HepG2 (cell line): ENCODE measurements around the gene ARIH2. TPM values are rescaled to one million over a fixed set of nuclear protein-coding genes. Genes with fewer than 3 reads are reported as not detected.
A peak's percentile ranks its signal among the peaks of the same experiment; 100 is the strongest.

Experiments used
- BATF2 ChIP-seq: sonication (generic); formaldehyde crosslinking; IDR thresholded peaks from 2 replicates; pipeline ENCODE4 v1.8.0; 2022; ENCODE audit warnings: mild to moderate bottlenecking, missing genetic modification reagents, moderate library complexity
- FOXA1 ChIP-seq, 2 experiments: fragments of 450-650 bp in 1 of 2; sonication (generic) in 1 of 2; formaldehyde crosslinking in 1 of 2; IDR thresholded peaks; 2 replicates each; pipeline versions ENCODE4 v1.4.0 to v1.6.1; 2016 to 2020; ENCODE audit warnings: missing genetic modification reagents in 1 of 2
- GATA4 ChIP-seq: sonication (generic); IDR thresholded peaks from 2 replicates; pipeline ENCODE4 v1.6.1; 2016; ENCODE audit warnings: antibody characterized with exemption, low read depth, borderline replicate concordance
- KDM2A ChIP-seq: sonication (generic); formaldehyde crosslinking; IDR thresholded peaks from 2 replicates; pipeline ENCODE4 v1.4.0; 2020; ENCODE audit warnings: low read depth, missing genetic modification reagents, borderline replicate concordance
- MBD4 ChIP-seq: IDR thresholded peaks from 2 replicates; pipeline ENCODE4 v1.6.1; 2012; ENCODE audit warnings: low read length, inconsistent platforms, borderline replicate concordance
- MLLT10 ChIP-seq: sonication (generic); formaldehyde crosslinking; IDR thresholded peaks from 2 replicates; pipeline ENCODE4 v1.4.0; 2020; ENCODE audit warnings: missing genetic modification reagents
- MTF1 ChIP-seq: sonication (generic); formaldehyde crosslinking; IDR thresholded peaks from 2 replicates; pipeline ENCODE4 v1.5.0; 2020; ENCODE audit warnings: missing genetic modification reagents
- MZF1 ChIP-seq: sonication (generic); formaldehyde crosslinking; IDR thresholded peaks from 2 replicates; pipeline ENCODE4 v1.8.1; 2023; ENCODE audit warnings: mild to moderate bottlenecking, missing genetic modification reagents, borderline replicate concordance
- NFAT5 ChIP-seq: sonication (generic); formaldehyde crosslinking; IDR thresholded peaks from 2 replicates; pipeline ENCODE4 v1.4.0; 2020; ENCODE audit warnings: missing genetic modification reagents
- NFRKB ChIP-seq: fragments of 450-650 bp; IDR thresholded peaks from 2 replicates; pipeline ENCODE4 v1.6.1; 2017
- POLR2G ChIP-seq: fragments of 200-400 bp; formaldehyde crosslinking; IDR thresholded peaks from 2 replicates; pipeline ENCODE4 v1.6.1; 2018; ENCODE audit warnings: mild to moderate bottlenecking, low read depth, low read length, moderate library complexity
- RXRA ChIP-seq: sonication (generic); formaldehyde crosslinking; IDR thresholded peaks from 2 replicates; pipeline ENCODE4 v1.5.1; 2020; ENCODE audit warnings: missing genetic modification reagents
- SMC3 ChIP-seq: IDR thresholded peaks from 2 replicates; pipeline ENCODE4 v1.6.1; 2011; ENCODE audit warnings: low read length, improper control_type of control experiment
- TARDBP ChIP-seq: sonication (generic); formaldehyde crosslinking; IDR thresholded peaks from 2 replicates; pipeline ENCODE4 v1.8.0; 2022; ENCODE audit warnings: mild to moderate bottlenecking, missing genetic modification reagents
- ZBTB37 ChIP-seq: sonication (generic); formaldehyde crosslinking; IDR thresholded peaks from 2 replicates; pipeline ENCODE4 v1.4.0; 2020; ENCODE audit warnings: mild to moderate bottlenecking, missing genetic modification reagents
- ZBTB7B ChIP-seq: sonication (generic); formaldehyde crosslinking; IDR thresholded peaks from 2 replicates; pipeline ENCODE4 v1.4.0; 2020; ENCODE audit warnings: missing genetic modification reagents
- ZFAT ChIP-seq: sonication (generic); formaldehyde crosslinking; conservative IDR thresholded peaks from 2 replicates; pipeline ENCODE4 v1.8.1; 2023; ENCODE audit warnings: missing genetic modification reagents, inconsistent platforms
- ZFP82 ChIP-seq: sonication (generic); formaldehyde crosslinking; IDR thresholded peaks from 2 replicates; pipeline ENCODE4 v1.5.1; 2020; ENCODE audit warnings: mild to moderate bottlenecking, missing genetic modification reagents, borderline replicate concordance
- ZMAT5 ChIP-seq: sonication (generic); formaldehyde crosslinking; IDR thresholded peaks from 2 replicates; pipeline ENCODE4 v1.5.0; 2020; ENCODE audit warnings: mild to moderate bottlenecking, low read depth, missing genetic modification reagents, borderline replicate concordance
- ZNF10 ChIP-seq: sonication (generic); formaldehyde crosslinking; IDR thresholded peaks from 2 replicates; pipeline ENCODE4 v1.4.0; 2020; ENCODE audit warnings: mild to moderate bottlenecking, low read depth, missing genetic modification reagents, borderline replicate concordance
- ZNF367 ChIP-seq: sonication (generic); formaldehyde crosslinking; IDR thresholded peaks from 2 replicates; pipeline ENCODE4 v1.4.0; 2020; ENCODE audit warnings: missing genetic modification reagents, borderline replicate concordance
- ZNF432 ChIP-seq: sonication (generic); formaldehyde crosslinking; IDR thresholded peaks from 2 replicates; pipeline ENCODE4 v1.5.0; 2020; ENCODE audit warnings: missing genetic modification reagents, mild to moderate bottlenecking, borderline replicate concordance
- ZNF576 ChIP-seq: sonication (generic); formaldehyde crosslinking; IDR thresholded peaks from 2 replicates; pipeline ENCODE4 v1.4.0; 2020; ENCODE audit warnings: mild to moderate bottlenecking, missing genetic modification reagents
- polyA plus RNA-seq, 8 experiments: library from polyadenylated mRNA; depleted of rRNA in 3 of 8; stranded (reverse) in 7 of 8; unstranded in 1 of 8; fragments of >200 nt; fragmentation: Illumina TruSeq in 4 of 8; extraction: Trizol in 4 of 8; gene quantifications; 2 replicates each; pipeline versions ENCODE4 v1.2.1 to v1.2.3, GENCODE V29; 2011 to 2016; ENCODE audit warnings: low read depth in 4 of 8, missing spikeins in 1 of 8, mixed read lengths in 1 of 8; ENCODE audit not compliant: insufficient read depth in 1 of 8
- total RNA-seq, 5 experiments: library from RNA; depleted of rRNA; stranded (reverse); fragments of >200 nt; fragmentation: Illumina TruSeq; extraction: Trizol; gene quantifications; 2 replicates each; pipeline ENCODE4 v1.2.3, GENCODE V29; 2016; ENCODE audit warnings: low read depth in 1 of 5

The ARIH2 gene
- total and polyA plus RNA-seq, 2 of the 13 experiments (the other 11 are each of a cell fraction or from before 2014, with no cell fraction given): 64.8 to 83.3 TPM

GRCh38 chr3:49017971-49018706, 99.5 kb downstream of the ARIH2 start, which contains the start of gene DALRD3 (continued):
- TF ChIP-seq NFRKB (no peak), ZNF10 (CRISPR knock-in tag) (no peak), MZF1 (no peak), POLR2G (peak; percentile 75), MTF1 (no peak), ZBTB7B (CRISPR knock-in tag) (0 out of 2 replicates have a peak, but pooled peaks have one; percentile 21), MBD4 (no peak), MLLT10 (CRISPR knock-in tag) (no peak), GATA4 (no peak), BATF2 (CRISPR knock-in tag) (no peak), FOXA1 (IDR thresholded peaks at IDR 0.05) (no peak), FOXA1 (CRISPR knock-in tag; IDR thresholded peaks at IDR 0.05) (no peak), ZNF576 (CRISPR knock-in tag) (no peak; the same call in 1 of the 2 replicates), ZNF367 (CRISPR knock-in tag) (no peak), TARDBP (peak; percentile 30; the same call in 1 of the 2 replicates), ZMAT5 (CRISPR knock-in tag) (no peak), RXRA (no peak), ZBTB37 (CRISPR knock-in tag) (no peak), SMC3 (no peak), KDM2A (CRISPR knock-in tag) (peak; percentile 99), ZFAT (CRISPR knock-in tag) (no peak), ZFP82 (CRISPR knock-in tag) (peak; percentile 59; the same call in 1 of the 2 replicates), NFAT5 (CRISPR knock-in tag) (no peak), ZNF432 (CRISPR knock-in tag) (no peak)
